ENCODE measurements around the gene FARP2.
"Not testable (repeated sequence)": the region's sequence is repeated elsewhere in the genome, so short reads cannot be mapped to it uniquely, and the experiment has no call there.

FARP2 gene

GRCh38 chr2:241373446-241373845, 17.4 kb downstream of the FARP2 start:
- Histone ChIP-seq H3K4me2 (ENCODE audit: low read length) (no peak overlapping the region), H3K4me1 (ENCODE audit: control insufficient read depth, insufficient read depth, low read length) (peaks cover 16% of the 10 kb centered on the region), H3K27me3 (ENCODE audit: control insufficient read depth, insufficient read depth, low read length) (no peaks in the 10 kb centered on the region), H3K9me3 (replicated peaks; ENCODE audit: low read length) (no peaks in the 10 kb centered on the region), H3K4me3 (ENCODE audit: low read length) (no peak overlapping the region), H3K36me3 (ENCODE audit: insufficient read depth, low read length) (peaks cover 11% of the 10 kb centered on the region), H3K9ac (ENCODE audit: low read depth, low read length) (no peak overlapping the region)

- H3K9me3 ChIP-seq (replicated peaks; ENCODE audit: low read length); H3K4me3 ChIP-seq (ENCODE audit: low read length); H3K4me2 ChIP-seq (ENCODE audit: low read length); H3K27me3 ChIP-seq (ENCODE audit: control insufficient read depth, insufficient read depth, low read length); H3K9ac ChIP-seq (ENCODE audit: low read depth, low read length): not testable (repeated sequence)
- peaks cover 11% of the 10 kb centered on the region for H3K36me3 ChIP-seq (ENCODE audit: insufficient read depth, low read length)
- H3K4me1 ChIP-seq (ENCODE audit: control insufficient read depth, insufficient read depth, low read length), result peaks cover 18% of the 10 kb centered on the region
Observed at GRCh38 chr2:241373906-241374305, 17.8 kb downstream of the FARP2 start.

- Histone ChIP-seq H3K27me3 (ENCODE audit: control insufficient read depth, insufficient read depth, low read length) (no peaks in the 10 kb centered on the region), H3K4me2 (ENCODE audit: low read length) (no peak overlapping the region), H3K36me3 (ENCODE audit: insufficient read depth, low read length) (peaks cover 11% of the 10 kb centered on the region), H3K9ac (ENCODE audit: low read depth, low read length) (no peak overlapping the region), H3K4me1 (ENCODE audit: control insufficient read depth, insufficient read depth, low read length) (peaks cover 27% of the 10 kb centered on the region), H3K9me3 (replicated peaks; ENCODE audit: low read length) (no peaks in the 10 kb centered on the region), H3K4me3 (ENCODE audit: low read length) (no peak overlapping the region)
Observed at GRCh38 chr2:241375300-241375699, 19.2 kb downstream of the FARP2 start.

GRCh38 chr2:241376808-241377207, 20.7 kb downstream of the FARP2 start:
- Histone ChIP-seq H3K36me3 (ENCODE audit: insufficient read depth, low read length) (peaks cover 11% of the 10 kb centered on the region), H3K4me1 (ENCODE audit: control insufficient read depth, insufficient read depth, low read length) (peaks cover 31% of the 10 kb centered on the region), H3K9ac (ENCODE audit: low read depth, low read length) (no peak overlapping the region), H3K27me3 (ENCODE audit: control insufficient read depth, insufficient read depth, low read length) (no peaks in the 10 kb centered on the region), H3K4me2 (ENCODE audit: low read length) (no peak overlapping the region), H3K4me3 (ENCODE audit: low read length) (no peak overlapping the region), H3K9me3 (replicated peaks; ENCODE audit: low read length) (no peaks in the 10 kb centered on the region)

- H3K4me1 ChIP-seq (ENCODE audit: control insufficient read depth, insufficient read depth, low read length), result peaks cover 23% of the 10 kb centered on the region
- H3K9ac ChIP-seq (ENCODE audit: low read depth, low read length), result no peak overlapping the region
- peak overlapping the region; percentile 28 for H3K4me2 ChIP-seq (ENCODE audit: low read length)
- H3K4me3 ChIP-seq (ENCODE audit: low read length), result no peak overlapping the region
- H3K36me3 ChIP-seq (ENCODE audit: insufficient read depth, low read length), result peaks cover 9% of the 10 kb centered on the region
- no peaks in the 10 kb centered on the region for H3K9me3 ChIP-seq (replicated peaks; ENCODE audit: low read length)
- H3K27me3 ChIP-seq (ENCODE audit: control insufficient read depth, insufficient read depth, low read length), result no peaks in the 10 kb centered on the region
Observed at GRCh38 chr2:241378816-241379215, 22.7 kb downstream of the FARP2 start.

- H3K9ac ChIP-seq (ENCODE audit: low read depth, low read length), result no peak overlapping the region
- peaks cover 9% of the 10 kb centered on the region for H3K36me3 ChIP-seq (ENCODE audit: insufficient read depth, low read length)
- H3K4me3 ChIP-seq (ENCODE audit: low read length), result no peak overlapping the region
- no peaks in the 10 kb centered on the region for H3K27me3 ChIP-seq (ENCODE audit: control insufficient read depth, insufficient read depth, low read length)
- peaks cover 23% of the 10 kb centered on the region for H3K4me1 ChIP-seq (ENCODE audit: control insufficient read depth, insufficient read depth, low read length)
- H3K9me3 ChIP-seq (replicated peaks; ENCODE audit: low read length), result no peaks in the 10 kb centered on the region
- peak overlapping the region; percentile 28 for H3K4me2 ChIP-seq (ENCODE audit: low read length)
Observed at GRCh38 chr2:241379481-241380480, 23.7 kb downstream of the FARP2 start.

GRCh38 chr2:241381872-241382271, 25.8 kb downstream of the FARP2 start:
- H3K4me3 ChIP-seq (ENCODE audit: low read length), result no peak overlapping the region
- no peaks in the 10 kb centered on the region for H3K9me3 ChIP-seq (replicated peaks; ENCODE audit: low read length)
- peaks cover 3% of the 10 kb centered on the region for H3K36me3 ChIP-seq (ENCODE audit: insufficient read depth, low read length)
- H3K4me1 ChIP-seq (ENCODE audit: control insufficient read depth, insufficient read depth, low read length), result peaks cover 23% of the 10 kb centered on the region
- no peak overlapping the region for H3K4me2 ChIP-seq (ENCODE audit: low read length)
- no peaks in the 10 kb centered on the region for H3K27me3 ChIP-seq (ENCODE audit: control insufficient read depth, insufficient read depth, low read length)
- no peak overlapping the region for H3K9ac ChIP-seq (ENCODE audit: low read depth, low read length)

- not testable (repeated sequence) for H3K4me2 ChIP-seq (ENCODE audit: low read length); H3K36me3 ChIP-seq (ENCODE audit: insufficient read depth, low read length); H3K4me3 ChIP-seq (ENCODE audit: low read length); H3K9ac ChIP-seq (ENCODE audit: low read depth, low read length); H3K9me3 ChIP-seq (replicated peaks; ENCODE audit: low read length); H3K27me3 ChIP-seq (ENCODE audit: control insufficient read depth, insufficient read depth, low read length); H3K4me1 ChIP-seq (ENCODE audit: control insufficient read depth, insufficient read depth, low read length)
Observed at GRCh38 chr2:241385450-241385849, 29.4 kb downstream of the FARP2 start.

- H3K4me1 ChIP-seq (ENCODE audit: control insufficient read depth, insufficient read depth, low read length), result peaks cover 5% of the 10 kb centered on the region
- no peak overlapping the region for H3K4me2 ChIP-seq (ENCODE audit: low read length)
- peaks cover 3% of the 10 kb centered on the region for H3K36me3 ChIP-seq (ENCODE audit: insufficient read depth, low read length)
- H3K4me3 ChIP-seq (ENCODE audit: low read length), result no peak overlapping the region
- no peaks in the 10 kb centered on the region for H3K27me3 ChIP-seq (ENCODE audit: control insufficient read depth, insufficient read depth, low read length)
- no peaks in the 10 kb centered on the region for H3K9me3 ChIP-seq (replicated peaks; ENCODE audit: low read length)
- H3K9ac ChIP-seq (ENCODE audit: low read depth, low read length), result no peak overlapping the region
Observed at GRCh38 chr2:241386519-241386918, 30.4 kb downstream of the FARP2 start.

- no peak overlapping the region for H3K4me3 ChIP-seq (ENCODE audit: low read length)
- no peaks in the 10 kb centered on the region for H3K9me3 ChIP-seq (replicated peaks; ENCODE audit: low read length)
- no peak overlapping the region for H3K4me2 ChIP-seq (ENCODE audit: low read length)
- no peaks in the 10 kb centered on the region for H3K4me1 ChIP-seq (ENCODE audit: control insufficient read depth, insufficient read depth, low read length)
- no peaks in the 10 kb centered on the region for H3K27me3 ChIP-seq (ENCODE audit: control insufficient read depth, insufficient read depth, low read length)
- H3K9ac ChIP-seq (ENCODE audit: low read depth, low read length), result no peak overlapping the region
- no peaks in the 10 kb centered on the region for H3K36me3 ChIP-seq (ENCODE audit: insufficient read depth, low read length)
Observed at GRCh38 chr2:241389697-241390096, 33.6 kb downstream of the FARP2 start.

- Histone ChIP-seq H3K4me3 (ENCODE audit: low read length) (no peak overlapping the region), H3K27me3 (ENCODE audit: control insufficient read depth, insufficient read depth, low read length) (no peaks in the 10 kb centered on the region), H3K36me3 (ENCODE audit: insufficient read depth, low read length) (peaks cover 3% of the 10 kb centered on the region), H3K9me3 (replicated peaks; ENCODE audit: low read length) (no peaks in the 10 kb centered on the region), H3K4me2 (ENCODE audit: low read length) (no peak overlapping the region), H3K4me1 (ENCODE audit: control insufficient read depth, insufficient read depth, low read length) (no peaks in the 10 kb centered on the region), H3K9ac (ENCODE audit: low read depth, low read length) (no peak overlapping the region)
Observed at GRCh38 chr2:241390301-241391206, 34.5 kb downstream of the FARP2 start.

Measured in skeletal muscle satellite cell (primary cell).